Measurements from ENCODE around the gene CDH16. TPM values are rescaled to one million over a fixed set of nuclear protein-coding genes. Genes with fewer than 3 reads are reported as not detected.
"Not testable (repeated sequence)": the region's sequence is repeated elsewhere in the genome, so short reads cannot be mapped to it uniquely, and the experiment has no call there.

Gene CDH16, protein sequence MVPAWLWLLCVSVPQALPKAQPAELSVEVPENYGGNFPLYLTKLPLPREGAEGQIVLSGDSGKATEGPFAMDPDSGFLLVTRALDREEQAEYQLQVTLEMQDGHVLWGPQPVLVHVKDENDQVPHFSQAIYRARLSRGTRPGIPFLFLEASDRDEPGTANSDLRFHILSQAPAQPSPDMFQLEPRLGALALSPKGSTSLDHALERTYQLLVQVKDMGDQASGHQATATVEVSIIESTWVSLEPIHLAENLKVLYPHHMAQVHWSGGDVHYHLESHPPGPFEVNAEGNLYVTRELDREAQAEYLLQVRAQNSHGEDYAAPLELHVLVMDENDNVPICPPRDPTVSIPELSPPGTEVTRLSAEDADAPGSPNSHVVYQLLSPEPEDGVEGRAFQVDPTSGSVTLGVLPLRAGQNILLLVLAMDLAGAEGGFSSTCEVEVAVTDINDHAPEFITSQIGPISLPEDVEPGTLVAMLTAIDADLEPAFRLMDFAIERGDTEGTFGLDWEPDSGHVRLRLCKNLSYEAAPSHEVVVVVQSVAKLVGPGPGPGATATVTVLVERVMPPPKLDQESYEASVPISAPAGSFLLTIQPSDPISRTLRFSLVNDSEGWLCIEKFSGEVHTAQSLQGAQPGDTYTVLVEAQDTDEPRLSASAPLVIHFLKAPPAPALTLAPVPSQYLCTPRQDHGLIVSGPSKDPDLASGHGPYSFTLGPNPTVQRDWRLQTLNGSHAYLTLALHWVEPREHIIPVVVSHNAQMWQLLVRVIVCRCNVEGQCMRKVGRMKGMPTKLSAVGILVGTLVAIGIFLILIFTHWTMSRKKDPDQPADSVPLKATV
- not detected for total RNA-seq

DNA sequence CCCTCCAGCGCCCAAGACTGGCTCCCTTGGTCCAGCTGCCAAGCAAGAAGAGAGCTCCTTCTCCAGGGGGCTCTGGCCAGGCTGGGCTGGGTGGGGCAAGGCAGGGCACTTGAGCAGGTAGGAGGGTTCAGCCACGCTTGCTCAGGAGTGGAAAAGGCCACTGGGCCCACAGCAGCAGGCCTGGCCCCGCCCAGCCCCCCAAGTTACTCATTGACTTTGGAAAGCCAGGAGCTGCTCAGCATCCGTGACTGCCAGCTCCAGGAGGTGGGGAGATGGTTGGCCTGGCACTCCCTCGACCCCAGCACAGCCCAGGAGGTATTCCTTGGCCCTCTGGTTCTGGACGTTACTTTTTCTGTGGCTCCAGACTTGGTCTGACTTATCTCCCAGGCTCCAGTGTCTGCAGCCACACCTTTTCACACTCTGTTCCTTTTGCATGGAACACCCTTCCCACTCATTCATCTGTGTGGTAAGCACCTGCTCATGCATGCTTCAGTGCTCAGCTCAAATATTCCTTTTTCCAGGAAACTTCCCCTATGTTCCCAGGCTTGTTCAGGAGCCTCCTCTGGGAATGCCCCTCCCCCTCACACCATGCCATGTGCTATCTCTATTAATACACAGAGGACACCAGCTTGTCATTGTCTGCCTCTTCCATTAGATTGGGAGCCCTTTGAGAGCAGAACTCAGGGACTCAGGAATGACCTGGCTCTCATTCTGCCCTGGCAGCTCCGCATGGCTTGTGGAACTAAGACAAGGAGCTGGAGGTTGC lies at the start of gene CDH16:
TSS of gene CDH16 (minus strand) at position 83 of the 766 bp plus-strand sequence. CDS start 820 bp downstream, outside the sequence.
- Histone ChIP-seq H3K27ac (ENCODE audit: low read depth, low read length) (peak within 1 kb of the TSS; percentile 81), H3K4me3 (ENCODE audit: low read length in 3 of 3) (peak within 1 kb of the TSS in 1 of 3 donors; percentile 13), H3K4me1 (ENCODE audit: control insufficient read depth in 3 of 3, insufficient read depth in 3 of 3, low read length in 3 of 3) (peaks cover 30 to 51% (median 50%) of the 10 kb centered on the region in 3 donors), H3K9me3 (ENCODE audit: control insufficient read depth in 3 of 3, low read length in 3 of 3) (no peaks in the 10 kb centered on the region), H3K27me3 (ENCODE audit: control insufficient read depth in 3 of 3, insufficient read depth in 3 of 3, low read length in 3 of 3) (peaks cover 0 to 7% (median 3%) of the 10 kb centered on the region in 3 donors), H3K9ac (ENCODE audit: low read depth in 1 of 3, low read length in 3 of 3) (peak within 1 kb of the TSS in 2 of 3 donors; percentile 38 to 64), H3K36me3 (ENCODE audit: control insufficient read depth in 3 of 3, insufficient read depth in 3 of 3, low read length in 3 of 3) (peaks cover 9 to 22% (median 10%) of the 10 kb centered on the region in 3 donors)

DNA sequence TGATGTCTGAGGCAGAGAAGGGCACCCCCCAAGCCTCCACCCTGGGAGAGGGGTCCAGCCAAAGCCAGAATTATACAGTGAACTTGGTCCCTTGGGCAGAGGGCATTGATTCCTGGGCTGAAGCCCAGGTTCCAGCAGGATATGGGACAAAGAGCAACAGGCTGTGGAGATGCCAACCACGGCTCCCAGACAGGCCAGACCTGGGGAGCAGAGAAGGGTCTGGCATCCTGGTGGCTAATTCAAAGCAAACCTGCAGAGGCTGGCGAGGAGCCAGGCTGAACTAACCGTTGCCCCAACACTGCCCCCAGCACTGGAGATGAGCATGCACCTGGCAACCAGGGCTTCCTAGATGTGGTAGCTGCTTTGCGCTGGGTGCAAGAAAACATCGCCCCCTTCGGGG lies 45.4 kb upstream of the CDH16 start:
- Histone ChIP-seq H3K36me3 (ENCODE audit: control insufficient read depth in 3 of 3, insufficient read depth in 3 of 3, low read length in 3 of 3) (peaks cover 6 to 50% (median 26%) of the 10 kb centered on the region in 3 donors), H3K4me1 (ENCODE audit: control insufficient read depth in 3 of 3, insufficient read depth in 3 of 3, low read length in 3 of 3) (peaks cover 12 to 18% (median 15%) of the 10 kb centered on the region in 3 donors), H3K9ac (ENCODE audit: low read depth in 1 of 3, low read length in 3 of 3) (no peak overlapping the region), H3K27ac (ENCODE audit: low read depth, low read length) (no peak overlapping the region), H3K9me3 (ENCODE audit: control insufficient read depth in 3 of 3, low read length in 3 of 3) (no peaks in the 10 kb centered on the region), H3K27me3 (ENCODE audit: control insufficient read depth in 3 of 3, insufficient read depth in 3 of 3, low read length in 3 of 3) (peaks cover 0 to 2% (median 0%) of the 10 kb centered on the region in 3 donors), H3K4me3 (ENCODE audit: low read length in 3 of 3) (no peak overlapping the region)

DNA sequence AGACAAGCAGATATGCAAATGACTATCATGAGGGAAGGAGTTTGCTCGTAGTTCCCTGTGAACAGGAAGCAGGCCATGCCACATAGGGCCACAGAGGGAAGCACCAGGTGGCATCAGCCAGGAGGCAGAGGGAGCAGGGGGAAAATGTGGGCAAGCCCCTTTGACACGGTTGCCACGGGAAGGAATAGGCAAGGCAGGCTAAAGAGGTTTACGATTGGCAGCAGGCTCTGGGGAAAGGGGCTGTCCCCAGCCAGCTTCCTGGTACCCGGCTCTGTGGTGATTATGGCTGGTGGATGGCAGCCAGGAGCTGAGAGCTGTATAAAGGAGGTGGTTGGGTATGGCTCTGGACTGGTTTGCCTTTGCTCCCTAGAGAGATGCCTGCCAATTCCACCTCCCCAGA lies 43.2 kb upstream of the CDH16 start:
- H3K4me1 ChIP-seq (ENCODE audit: control insufficient read depth in 3 of 3, insufficient read depth in 3 of 3, low read length in 3 of 3): peaks cover 14 to 20% (median 16%) of the 10 kb centered on the region in 3 donors
- no peak overlapping the region for H3K9ac ChIP-seq (ENCODE audit: low read depth in 1 of 3, low read length in 3 of 3)
- H3K36me3 ChIP-seq (ENCODE audit: control insufficient read depth in 3 of 3, insufficient read depth in 3 of 3, low read length in 3 of 3): peaks cover 0 to 42% (median 23%) of the 10 kb centered on the region in 3 donors

DNA sequence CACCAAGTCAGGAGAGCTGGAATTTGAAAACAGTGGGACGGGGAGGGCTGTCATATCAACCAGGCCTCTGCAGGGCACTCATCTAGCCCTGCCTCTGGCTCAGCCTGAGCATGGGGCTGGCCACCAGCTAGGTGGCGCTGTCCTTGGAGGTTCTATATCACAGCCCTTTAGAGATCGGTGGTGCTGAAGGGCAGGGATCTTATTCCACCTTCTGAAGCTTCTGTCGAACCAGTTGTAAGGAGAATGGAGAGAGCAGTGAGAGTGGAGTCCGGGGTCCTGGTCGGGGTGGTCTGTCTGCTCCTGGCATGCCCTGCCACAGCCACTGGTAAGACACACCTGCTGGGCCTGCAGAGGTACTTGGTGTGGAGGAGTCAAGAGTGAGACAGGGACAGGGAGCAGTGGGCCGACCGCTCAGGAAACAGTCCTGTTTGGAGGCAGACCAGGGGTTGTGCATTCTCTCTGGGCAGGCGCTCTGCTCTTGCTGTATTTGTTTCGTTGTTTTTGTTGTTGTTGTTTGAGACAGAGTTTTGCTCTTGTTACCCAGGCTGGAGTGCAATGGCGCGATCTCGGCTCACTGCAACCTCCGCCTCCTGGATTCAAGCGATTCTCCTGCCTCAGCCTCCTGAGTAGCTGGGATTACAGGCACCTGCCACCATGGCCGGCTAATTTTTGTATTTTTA lies 42.5 kb upstream of the CDH16 start, which contains the start of gene CES3:
TSS of gene CES3 (plus strand) at position 202 of the 680 bp plus-strand sequence. CDS start at position 244, 42 bp downstream.
- H3K9me3 ChIP-seq (ENCODE audit: control insufficient read depth in 3 of 3, low read length in 3 of 3): no peaks in the 10 kb centered on the region
- peak within 1 kb of the TSS in 1 of 3 donors; percentile 33 for H3K9ac ChIP-seq (ENCODE audit: low read depth in 1 of 3, low read length in 3 of 3)
- H3K36me3 ChIP-seq (ENCODE audit: control insufficient read depth in 3 of 3, insufficient read depth in 3 of 3, low read length in 3 of 3): peaks cover 0 to 37% (median 20%) of the 10 kb centered on the region in 3 donors
- H3K4me1 ChIP-seq (ENCODE audit: control insufficient read depth in 3 of 3, insufficient read depth in 3 of 3, low read length in 3 of 3): peaks cover 14 to 20% (median 16%) of the 10 kb centered on the region in 3 donors
- peaks cover 0 to 2% (median 0%) of the 10 kb centered on the region in 3 donors for H3K27me3 ChIP-seq (ENCODE audit: control insufficient read depth in 3 of 3, insufficient read depth in 3 of 3, low read length in 3 of 3)
- H3K4me3 ChIP-seq (ENCODE audit: low read length in 3 of 3): no peak within 1 kb of the TSS
- H3K27ac ChIP-seq (ENCODE audit: low read depth, low read length): no peak within 1 kb of the TSS

More for the DNA sequence above, 43.2 kb upstream of the CDH16 start:
- no peak overlapping the region for H3K27ac ChIP-seq (ENCODE audit: low read depth, low read length)
- no peak overlapping the region for H3K4me3 ChIP-seq (ENCODE audit: low read length in 3 of 3)
- peaks cover 0 to 2% (median 0%) of the 10 kb centered on the region in 3 donors for H3K27me3 ChIP-seq (ENCODE audit: control insufficient read depth in 3 of 3, insufficient read depth in 3 of 3, low read length in 3 of 3)
- no peaks in the 10 kb centered on the region for H3K9me3 ChIP-seq (ENCODE audit: control insufficient read depth in 3 of 3, low read length in 3 of 3)

DNA sequence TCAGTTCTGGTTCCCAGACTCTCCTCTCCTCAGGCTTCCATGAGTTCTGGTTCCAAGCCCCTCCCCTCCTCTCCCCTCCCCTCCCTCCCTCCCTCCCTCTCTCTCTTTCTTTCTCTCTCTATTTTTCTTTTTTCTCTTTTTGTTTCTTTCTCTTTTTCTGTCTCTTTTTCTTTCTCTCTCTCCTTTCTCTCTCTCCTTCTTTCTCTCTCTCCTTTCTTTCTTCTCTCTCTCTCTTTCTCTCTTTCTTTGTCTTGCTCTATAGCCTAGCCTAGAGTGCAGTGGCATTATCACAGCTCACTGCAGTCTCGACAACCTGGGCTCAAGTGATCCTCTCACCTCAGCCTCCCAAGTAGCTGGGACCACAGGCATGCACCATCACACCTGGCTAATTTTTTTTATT lies 41.6 kb upstream of the CDH16 start:
- peaks cover 14 to 20% (median 16%) of the 10 kb centered on the region in 3 donors for H3K4me1 ChIP-seq (ENCODE audit: control insufficient read depth in 3 of 3, insufficient read depth in 3 of 3, low read length in 3 of 3)
- H3K27ac ChIP-seq (ENCODE audit: low read depth, low read length): no peak overlapping the region
- H3K36me3 ChIP-seq (ENCODE audit: control insufficient read depth in 3 of 3, insufficient read depth in 3 of 3, low read length in 3 of 3): peaks cover 0 to 30% (median 17%) of the 10 kb centered on the region in 3 donors

DNA sequence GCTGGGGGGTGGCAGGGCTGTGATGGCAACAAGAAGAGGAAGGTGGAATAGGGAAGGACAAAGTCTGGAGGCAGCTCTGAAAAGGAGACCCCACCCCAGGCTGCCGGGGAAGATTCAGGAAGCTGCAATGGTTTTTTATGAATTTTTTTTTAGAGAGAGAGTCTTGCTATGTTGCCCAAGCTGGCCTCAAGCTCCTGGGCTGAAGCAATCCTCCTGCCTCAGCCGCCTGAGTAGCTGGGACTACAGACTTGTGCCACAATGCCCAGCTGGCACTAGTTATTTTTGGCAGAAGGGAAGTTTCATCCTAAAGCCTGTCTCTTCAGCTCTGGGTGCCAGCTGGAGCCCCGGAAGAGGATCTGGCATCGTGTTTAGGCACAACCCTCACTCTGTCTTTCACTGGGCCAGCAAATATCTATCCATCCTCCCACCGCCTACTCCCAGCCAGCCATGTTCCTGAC lies 41.0 kb upstream of the CDH16 start:
- Histone ChIP-seq H3K36me3 (ENCODE audit: control insufficient read depth in 3 of 3, insufficient read depth in 3 of 3, low read length in 3 of 3) (peaks cover 0 to 26% (median 17%) of the 10 kb centered on the region in 3 donors), H3K9ac (ENCODE audit: low read depth in 1 of 3, low read length in 3 of 3) (peak overlapping the region in 1 of 3 donors; percentile 11), H3K27me3 (ENCODE audit: control insufficient read depth in 3 of 3, insufficient read depth in 3 of 3, low read length in 3 of 3) (peaks cover 0 to 2% (median 0%) of the 10 kb centered on the region in 3 donors), H3K27ac (ENCODE audit: low read depth, low read length) (no peak overlapping the region), H3K4me3 (ENCODE audit: low read length in 3 of 3) (no peak overlapping the region), H3K4me1 (ENCODE audit: control insufficient read depth in 3 of 3, insufficient read depth in 3 of 3, low read length in 3 of 3) (peaks cover 14 to 22% (median 16%) of the 10 kb centered on the region in 3 donors), H3K9me3 (ENCODE audit: control insufficient read depth in 3 of 3, low read length in 3 of 3) (no peaks in the 10 kb centered on the region)

More for the DNA sequence above, 41.6 kb upstream of the CDH16 start:
- no peak overlapping the region for H3K4me3 ChIP-seq (ENCODE audit: low read length in 3 of 3)
- peaks cover 0 to 2% (median 0%) of the 10 kb centered on the region in 3 donors for H3K27me3 ChIP-seq (ENCODE audit: control insufficient read depth in 3 of 3, insufficient read depth in 3 of 3, low read length in 3 of 3)
- no peak overlapping the region for H3K9ac ChIP-seq (ENCODE audit: low read depth in 1 of 3, low read length in 3 of 3)
- no peaks in the 10 kb centered on the region for H3K9me3 ChIP-seq (ENCODE audit: control insufficient read depth in 3 of 3, low read length in 3 of 3)

DNA sequence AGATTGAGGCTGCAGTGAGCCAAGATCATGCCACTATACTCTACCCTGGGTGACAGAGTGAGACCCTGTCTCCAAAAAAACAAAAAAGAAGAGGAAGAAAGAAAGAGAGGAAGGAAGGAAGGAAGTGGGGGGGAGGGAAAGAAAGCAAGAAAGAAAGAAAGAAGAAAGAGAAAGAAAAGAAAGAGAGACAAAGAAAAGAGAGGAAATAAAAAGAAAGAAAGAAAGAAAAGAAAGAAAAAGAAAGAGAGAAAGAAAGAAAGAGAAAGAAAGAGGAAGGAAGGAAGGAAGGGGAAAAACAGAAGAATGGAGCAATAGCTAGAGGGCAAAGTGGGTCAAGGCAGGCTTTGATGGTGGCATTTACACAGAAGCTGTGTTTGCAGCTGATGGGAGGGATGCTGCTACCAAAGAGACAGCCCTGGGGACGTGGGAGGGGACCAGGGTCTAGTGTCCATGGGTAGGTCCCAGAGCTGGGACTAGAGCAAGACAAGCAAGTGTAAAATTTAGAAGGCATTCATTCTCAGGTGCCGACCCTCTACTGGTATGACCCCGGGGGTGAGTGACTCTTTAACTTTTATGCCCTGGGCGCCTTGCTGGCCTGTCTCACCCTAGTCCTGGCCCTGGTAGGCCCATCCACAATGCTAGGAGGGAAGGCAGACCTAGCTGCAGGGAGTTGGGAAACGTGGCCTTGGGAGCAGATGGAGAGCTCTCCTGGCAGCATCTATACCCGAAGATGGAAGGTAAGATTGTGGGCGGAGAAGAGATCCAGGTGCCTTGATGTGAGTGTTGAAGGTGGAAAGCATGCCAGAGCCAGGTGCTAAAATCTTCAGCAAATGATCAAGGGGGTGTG lies 40.4 kb upstream of the CDH16 start:
- H3K4me1 ChIP-seq (ENCODE audit: control insufficient read depth in 3 of 3, insufficient read depth in 3 of 3, low read length in 3 of 3): peaks cover 14 to 25% (median 16%) of the 10 kb centered on the region in 3 donors
- peaks cover 0 to 2% (median 0%) of the 10 kb centered on the region in 3 donors for H3K27me3 ChIP-seq (ENCODE audit: control insufficient read depth in 3 of 3, insufficient read depth in 3 of 3, low read length in 3 of 3)
- H3K27ac ChIP-seq (ENCODE audit: low read depth, low read length): no peak overlapping the region
- H3K36me3 ChIP-seq (ENCODE audit: control insufficient read depth in 3 of 3, insufficient read depth in 3 of 3, low read length in 3 of 3): peaks cover 0 to 19% (median 12%) of the 10 kb centered on the region in 3 donors
- H3K9me3 ChIP-seq (ENCODE audit: control insufficient read depth in 3 of 3, low read length in 3 of 3): no peaks in the 10 kb centered on the region
- no peak overlapping the region for H3K4me3 ChIP-seq (ENCODE audit: low read length in 3 of 3)
- H3K9ac ChIP-seq (ENCODE audit: low read depth in 1 of 3, low read length in 3 of 3): no peak overlapping the region

DNA sequence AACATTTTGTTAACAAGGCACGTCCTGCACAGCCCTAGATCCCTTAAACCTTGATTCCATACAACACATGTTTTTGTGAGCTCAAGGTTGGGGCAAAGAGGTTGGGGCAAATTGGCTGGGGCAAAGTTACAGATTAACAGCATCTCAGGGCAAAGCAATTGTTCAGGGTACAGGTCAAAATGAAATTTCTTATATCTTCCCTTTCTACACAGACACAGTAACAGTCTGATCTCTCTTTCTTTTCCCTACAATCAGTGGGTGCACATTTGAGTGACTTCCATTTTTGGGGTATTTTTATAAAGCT lies 37.4 kb upstream of the CDH16 start:
- H3K4me3 ChIP-seq (ENCODE audit: low read length in 3 of 3); H3K9me3 ChIP-seq (ENCODE audit: control insufficient read depth in 3 of 3, low read length in 3 of 3); H3K36me3 ChIP-seq (ENCODE audit: control insufficient read depth in 3 of 3, insufficient read depth in 3 of 3, low read length in 3 of 3); H3K27ac ChIP-seq (ENCODE audit: low read depth, low read length); H3K9ac ChIP-seq (ENCODE audit: low read depth in 1 of 3, low read length in 3 of 3); H3K27me3 ChIP-seq (ENCODE audit: control insufficient read depth in 3 of 3, insufficient read depth in 3 of 3, low read length in 3 of 3): not testable (repeated sequence)
- H3K4me1 ChIP-seq (ENCODE audit: control insufficient read depth in 3 of 3, insufficient read depth in 3 of 3, low read length in 3 of 3): peaks cover 10 to 31% (median 24%) of the 10 kb centered on the region in 3 donors
